K562 (cell line): ENCODE data around the gene SAMD4A. TPM values are rescaled to one million over a fixed set of nuclear protein-coding genes. Genes with fewer than 3 reads are reported as not detected.

Experiments used
- ATAC-seq: fragments of 200-7000 bp; cut with Tn5 transposase; 3 replicates; pipeline ENCODE4 v1.9.1; 2020; ENCODE audit warnings: moderate library complexity
- BruUV-seq: library from RNA; stranded (reverse); fragments of 400-500 nt; replicated peaks from 2 replicates; lab custom pipeline; 2021; lab: Mats Ljungman, UMichigan
- CTCF ChIA-PET: fragments of 300-600 bp; formaldehyde crosslinking; extraction: SDS; loops from one replicate; lab custom pipeline; 2021; ENCODE audit warnings: low intra/inter-chr PET ratio; lab: Yijun Ruan, JAX
- POLR2A ChIA-PET: fragments of 300-600, 350-650 bp; sonication (Branson Sonifier 250); formaldehyde crosslinking; extraction: SDS; loops from one replicate; lab custom pipeline; 2021; ENCODE audit warnings: antibody characterized with exemption, inconsistent platforms; lab: Yijun Ruan, JAX
- DNase-seq, 4 experiments: peaks; one replicate each; pipeline versions ENCODE4 v3.0.0 to v3.0.0-alpha.2; 2011 to 2018; ENCODE audit warnings: low spot score in 3 of 4, mixed read lengths in 3 of 4; ENCODE audit errors: extremely low read depth in 1 of 4
- FAIRE-seq: peaks from 2 replicates; lab custom pipeline; 2011; peaks lifted over from hg19 to GRCh38; lab: Jason Lieb, UNC
- H2AFZ ChIP-seq: 2 replicates; pipeline ENCODE4 v1.6.0; 2011; ENCODE audit warnings: low read depth, low read length, control low read depth, inconsistent platforms
- H3K27ac ChIP-seq: fragments of 200-600 bp; 3 replicates; pipeline ENCODE4 v1.8.0; 2011; ENCODE audit warnings: low read depth, mild to moderate bottlenecking, control low read depth, inconsistent platforms, low read length, moderate library complexity, mixed read lengths; ENCODE audit errors: extremely low read depth
- H3K27me3 ChIP-seq, 2 experiments: fragments of 300-600 bp in 1 of 2; 2 replicates in 1 of 2; 3 replicates in 1 of 2; pipeline versions ENCODE4 v1.6.0 to v1.8.0; 2011; ENCODE audit warnings: inconsistent platforms in 2 of 2, low read length in 2 of 2, mild to moderate bottlenecking in 1 of 2, mixed read lengths in 1 of 2, moderate library complexity in 1 of 2; ENCODE audit not compliant: control insufficient read depth in 2 of 2, insufficient read depth in 2 of 2
- H3K36me3 ChIP-seq: fragments of 300-600 bp; 3 replicates; pipeline ENCODE4 v1.8.0; 2011; ENCODE audit warnings: mild to moderate bottlenecking, low read length, inconsistent platforms; ENCODE audit not compliant: control insufficient read depth, insufficient read depth
- H3K4me1 ChIP-seq, 2 experiments: fragments of 200-600 bp in 1 of 2; replicated peaks in 1 of 2; 2 replicates in 1 of 2; 3 replicates in 1 of 2; pipeline versions ENCODE4 v1.5.1 to v1.8.0; 2011; ENCODE audit warnings: inconsistent platforms in 2 of 2, low read length in 2 of 2, mild to moderate bottlenecking in 1 of 2, mixed read lengths in 1 of 2, moderate library complexity in 1 of 2; ENCODE audit not compliant: control insufficient read depth in 2 of 2, insufficient read depth in 2 of 2
- H3K4me2 ChIP-seq: 2 replicates; pipeline ENCODE4 v1.6.1; 2011; ENCODE audit warnings: low read length, control low read depth, inconsistent platforms, mixed read lengths; ENCODE audit not compliant: insufficient read depth
- H3K4me3 ChIP-seq: fragments of 200-600 bp; sonication (generic), shearing (Covaris generic); 2 replicates; pipeline ENCODE4 v1.5.1; 2016; ENCODE audit warnings: control low read depth, inconsistent platforms
- H3K79me2 ChIP-seq: fragments of 200-600 bp; 3 replicates; pipeline ENCODE4 v1.8.0; 2011; ENCODE audit warnings: low read length, inconsistent platforms; ENCODE audit not compliant: control insufficient read depth, insufficient read depth
- H3K9ac ChIP-seq, 2 experiments: 2 replicates each; pipeline versions ENCODE4 v1.6.0 to v1.6.1; 2011; ENCODE audit warnings: low read depth in 2 of 2, low read length in 2 of 2, control low read depth in 1 of 2, inconsistent platforms in 1 of 2, mild to moderate bottlenecking in 1 of 2, mixed read lengths in 1 of 2; ENCODE audit not compliant: insufficient read depth in 1 of 2
- H3K9me1 ChIP-seq: one replicate; pipeline ENCODE4 v1.6.0; 2011; ENCODE audit warnings: inconsistent platforms, mild to moderate bottlenecking, low read length, moderate library complexity; ENCODE audit not compliant: control insufficient read depth, insufficient read depth
- H3K9me3 ChIP-seq: replicated peaks from 2 replicates; pipeline ENCODE4 v1.5.1; 2011; ENCODE audit warnings: low read depth, low read length, inconsistent platforms; ENCODE audit not compliant: control insufficient read depth, insufficient read depth
- H4K20me1 ChIP-seq: replicated peaks from 2 replicates; pipeline ENCODE4 v1.6.1; 2011; ENCODE audit warnings: low read length, inconsistent platforms, mixed read lengths; ENCODE audit not compliant: control insufficient read depth, insufficient read depth
- NFIC ChIP-seq: fragments of 450-650 bp; IDR thresholded peaks from 2 replicates; pipeline ENCODE4 v1.6.1; 2017; ENCODE audit warnings: mild to moderate bottlenecking, inconsistent platforms
- ZNF507 ChIP-seq: conservative IDR thresholded peaks from 2 replicates; pipeline ENCODE4 v1.6.1; 2017; ENCODE audit warnings: missing genetic modification characterization, missing compliant biosample characterization
- WGBS: fragments of 100-300 bp; shearing (Covaris generic); methylation state at CpG from one replicate; pipeline ENCODE4 v1.1.6; 2016; ENCODE audit warnings: low coverage, mixed read lengths; ENCODE audit not compliant: insufficient coverage; ENCODE audit errors: missing lambda C conversion rate; 5-methylcytosine and 5-hydroxymethylcytosine counted together
- in situ Hi-C: fragments of 300-500 bp; cut with MboI; formaldehyde crosslinking; loops from 4 replicates; pipeline ENCODE4 v1.15.0; 2018; ENCODE audit warnings: inconsistent platforms, mixed read lengths
- intact Hi-C: fragments of 100-400 bp; cut with micrococcal nuclease; formaldehyde crosslinking; loops from 2 replicates; pipeline ENCODE4 v1.14.2; 2022
- polyA plus RNA-seq, 8 experiments: library from polyadenylated mRNA; depleted of rRNA in 4 of 8; stranded (reverse) in 5 of 8; unstranded in 3 of 8; fragments of >200 nt; fragmentation: Nextera tagmentation in 2 of 8; fragmentation: Illumina TruSeq in 1 of 8; extraction: Ambion mirVana in 2 of 8; extraction: Trizol in 1 of 8; gene quantifications; 2 replicates each; pipeline versions ENCODE4 v1.2.1 to v1.2.3, GENCODE V29; 2011 to 2014; ENCODE audit warnings: inconsistent platforms in 1 of 8, missing spikeins in 1 of 8
- total RNA-seq, 7 experiments: library from RNA; depleted of rRNA in 6 of 7; stranded (reverse); fragments of >200 nt in 6 of 7; fragmentation: Illumina TruSeq in 2 of 7; extraction: Trizol in 2 of 7; gene quantifications; 2 replicates each; pipeline versions ENCODE4 v1.2.1 to v1.2.3, GENCODE V29; 2011 to 2021; ENCODE audit warnings: low replicate concordance in 1 of 7
- TF ChIP-seq, protein P1 (sequence below): fragments of 450-650 bp; IDR thresholded peaks from 2 replicates; pipeline ENCODE4 v1.6.1; 2017; ENCODE audit warnings: mild to moderate bottlenecking, moderate library complexity

The SAMD4A gene
- total and polyA plus RNA-seq, 9 of the 15 experiments (the other 6 are each of a cell fraction or from before 2014, with no cell fraction given): 0.66 to 6.8 (median 3.3) TPM

DNA sequence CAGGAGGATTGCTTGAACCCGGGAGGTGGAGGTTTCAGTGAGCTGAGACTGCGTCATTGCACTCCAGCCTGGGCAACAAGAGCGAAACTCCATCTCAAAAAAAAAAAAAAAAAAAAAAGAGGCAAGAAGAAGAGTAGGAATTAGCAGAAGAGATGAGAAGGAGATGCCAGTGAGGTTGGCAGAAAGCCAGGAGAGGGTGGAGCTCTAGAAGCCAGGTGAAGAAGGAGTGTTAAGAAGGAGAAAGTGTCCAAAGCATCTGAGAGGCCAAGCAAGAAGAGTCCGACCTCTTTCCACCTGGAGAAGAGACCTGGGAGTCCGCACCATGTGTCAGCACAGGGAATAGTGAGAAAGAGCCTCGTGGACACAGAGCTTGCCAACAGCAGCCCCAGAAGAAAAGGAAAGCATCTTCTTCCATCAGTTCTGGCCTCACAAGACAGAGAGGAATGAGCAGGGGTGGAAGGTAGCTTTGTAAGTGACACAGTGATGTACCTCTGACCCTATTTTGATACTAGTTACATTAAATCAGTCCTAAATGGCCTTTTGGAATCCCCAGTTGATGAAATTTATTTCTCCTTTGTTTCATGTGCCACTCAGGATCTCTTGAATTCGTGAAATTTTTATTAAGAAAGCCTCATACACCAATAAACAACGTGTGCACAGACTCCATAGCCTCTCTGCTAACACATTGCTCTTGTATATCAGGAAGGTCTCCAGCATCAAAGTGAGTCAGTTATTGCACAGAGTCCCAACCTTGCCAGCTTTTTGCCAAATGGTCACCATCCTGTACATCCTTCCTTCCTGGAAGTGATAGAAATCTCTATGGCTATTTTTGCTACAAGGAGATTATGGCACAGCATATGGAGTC lies 70.6 kb downstream of the SAMD4A start:
- in situ Hi-C loops: no loop called here
- peaks cover 3% of the 10 kb centered on the region for H3K9me1 ChIP-seq
- TF ChIP-seq ZNF507 (tag): no peak
- TF ChIP-seq, protein P1, sequence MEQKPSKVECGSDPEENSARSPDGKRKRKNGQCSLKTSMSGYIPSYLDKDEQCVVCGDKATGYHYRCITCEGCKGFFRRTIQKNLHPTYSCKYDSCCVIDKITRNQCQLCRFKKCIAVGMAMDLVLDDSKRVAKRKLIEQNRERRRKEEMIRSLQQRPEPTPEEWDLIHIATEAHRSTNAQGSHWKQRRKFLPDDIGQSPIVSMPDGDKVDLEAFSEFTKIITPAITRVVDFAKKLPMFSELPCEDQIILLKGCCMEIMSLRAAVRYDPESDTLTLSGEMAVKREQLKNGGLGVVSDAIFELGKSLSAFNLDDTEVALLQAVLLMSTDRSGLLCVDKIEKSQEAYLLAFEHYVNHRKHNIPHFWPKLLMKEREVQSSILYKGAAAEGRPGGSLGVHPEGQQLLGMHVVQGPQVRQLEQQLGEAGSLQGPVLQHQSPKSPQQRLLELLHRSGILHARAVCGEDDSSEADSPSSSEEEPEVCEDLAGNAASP: no peak
- TF ChIP-seq NFIC: peak; percentile 75
- TF ChIP-seq, all 486 proteins: peak for 1
- Histone ChIP-seq H2AFZ (no peak overlapping the region), H3K36me3 (no peaks in the 10 kb centered on the region; the same call in 2 of the 3 replicates), H3K27ac (no peak overlapping the region), H3K4me3 (no peak overlapping the region), H3K27me3 (no peaks in the 10 kb centered on the region), H3K4me2 (no peak overlapping the region), H3K9ac (no peak overlapping the region), H3K4me1 (no peaks in the 10 kb centered on the region), H3K9me3 (no peaks in the 10 kb centered on the region), H3K79me2 (no peaks in the 10 kb centered on the region), H4K20me1 (no peaks in the 10 kb centered on the region; the same call in 1 of the 2 replicates)
- WGBS: 39% methylated on average over 5 of the region's 8 CpGs
- BruUV-seq: no TSS peak
- ATAC-seq (no peak), FAIRE-seq (no peak), DNase-seq (peak in 2 of 4 experiments; percentile 6 to 7)
- intact Hi-C loops: no loop called here
- POLR2A ChIA-PET: interaction anchor here (0.5 kb wide), 1 partner anchor 10 kb away, joined by 3 read pairs; no protein-coding TSS in a partner anchor
- CTCF ChIA-PET: no interaction called here
